Common myeloid progenitor, CD34-positive (primary cell): ENCODE data around the gene CD6.

Experiments used
- CTCF ChIA-PET: fragments of 350-600 bp; sonication (Branson Sonifier 250); formaldehyde crosslinking; loops from one replicate; lab custom pipeline; 2021; ENCODE audit warnings: antibody characterized with exemption; lab: Charles Lee
- POLR2A ChIA-PET: fragments of 350-600 bp; sonication (Branson Sonifier 250); formaldehyde crosslinking; loops from one replicate; lab custom pipeline; 2021; ENCODE audit warnings: antibody characterized with exemption; lab: Charles Lee
- DNase-seq, 3 donors: peaks; one replicate each; pipeline versions ENCODE4 v3.0.0 to v3.0.0-alpha.2; 2013
- H3K27ac ChIP-seq, 2 experiments: 1 replicate in 1 of 2; 2 replicates in 1 of 2; pipeline ENCODE4 v1.7.0; 2013; ENCODE audit warnings: inconsistent platforms in 2 of 2, low read length in 2 of 2, mild to moderate bottlenecking in 2 of 2, low read depth in 1 of 2, moderate library complexity in 1 of 2; ENCODE audit not compliant: severe bottlenecking in 2 of 2, insufficient read depth in 1 of 2, poor library complexity in 1 of 2
- H3K27me3 ChIP-seq, 5 experiments: replicated peaks in 2 of 5; 1 replicate in 3 of 5; 2 replicates in 2 of 5; pipeline versions ENCODE4 v1.6.1 to v1.7.0; 2013; ENCODE audit warnings: low read length in 4 of 5, mild to moderate bottlenecking in 2 of 5, moderate library complexity in 2 of 5, inconsistent platforms in 1 of 5; ENCODE audit not compliant: insufficient read depth in 5 of 5, control insufficient read depth in 4 of 5
- H3K36me3 ChIP-seq, 4 experiments: 1 replicate in 2 of 4; 2 replicates in 2 of 4; pipeline versions ENCODE4 v1.6.1 to v1.7.0; 2013; ENCODE audit warnings: low read length in 3 of 4, control low read depth in 1 of 4, mild to moderate bottlenecking in 1 of 4; ENCODE audit not compliant: control insufficient read depth in 4 of 4, insufficient read depth in 4 of 4
- H3K4me1 ChIP-seq, 4 experiments: 1 replicate in 3 of 4; 2 replicates in 1 of 4; pipeline versions ENCODE4 v1.6.1 to v1.7.1; 2013; ENCODE audit warnings: low read length in 3 of 4, mild to moderate bottlenecking in 3 of 4, control low read depth in 1 of 4, inconsistent platforms in 1 of 4, moderate library complexity in 1 of 4; ENCODE audit not compliant: control insufficient read depth in 4 of 4, insufficient read depth in 4 of 4; ENCODE audit errors: control extremely low read depth in 1 of 4
- H3K4me3 ChIP-seq, 7 experiments: 1 replicate in 4 of 7; 2 replicates in 3 of 7; pipeline versions ENCODE4 v1.5.1 to v1.7.0; 2013; ENCODE audit warnings: mild to moderate bottlenecking in 7 of 7, low read length in 6 of 7, moderate library complexity in 6 of 7, inconsistent platforms in 2 of 7, low read depth in 2 of 7, control low read depth in 1 of 7; ENCODE audit not compliant: insufficient read depth in 4 of 7, control insufficient read depth in 1 of 7; ENCODE audit errors: extremely low read depth in 1 of 7
- H3K9me3 ChIP-seq, 5 experiments: 1 replicate in 4 of 5; 2 replicates in 1 of 5; pipeline versions ENCODE4 v1.6.1 to v1.7.1; 2013; ENCODE audit warnings: low read length in 4 of 5, mild to moderate bottlenecking in 2 of 5, inconsistent platforms in 1 of 5, low read depth in 1 of 5, moderate library complexity in 1 of 5; ENCODE audit not compliant: control insufficient read depth in 4 of 5, insufficient read depth in 2 of 5; ENCODE audit errors: control extremely low read depth in 1 of 5
- WGBS: methylation state at CpG from one replicate; pipeline ENCODE4 v1.1.5; 2013; ENCODE audit not compliant: insufficient coverage; 5-methylcytosine and 5-hydroxymethylcytosine counted together

CD6 gene

DNA sequence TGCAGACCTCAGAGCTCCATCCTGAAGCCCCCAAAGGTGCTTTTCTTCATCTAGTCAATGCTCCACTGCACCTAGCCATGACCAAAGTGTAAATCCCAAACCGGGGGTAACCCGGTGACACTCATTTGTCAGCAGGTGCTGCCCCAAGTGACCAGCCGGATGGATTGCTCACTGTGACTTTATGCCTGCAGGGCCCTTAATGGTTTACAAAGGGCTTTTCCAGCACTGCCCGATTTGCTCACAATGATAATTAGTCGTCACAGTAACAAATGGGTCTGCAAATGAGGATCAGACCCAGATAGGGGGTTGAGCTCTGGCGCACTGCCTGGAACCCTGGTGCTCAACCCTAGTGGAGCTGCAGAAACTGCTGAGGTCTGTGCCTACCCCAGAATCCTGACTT, 85.1 kb downstream of the CD6 start:
- H3K4me3 ChIP-seq = no peak overlapping the region
- H3K27me3 ChIP-seq = no peaks in the 10 kb centered on the region
- DNase-seq = no peak
- H3K27ac ChIP-seq = no peak overlapping the region
- H3K9me3 ChIP-seq = no peaks in the 10 kb centered on the region
- H3K4me1 ChIP-seq = no peaks in the 10 kb centered on the region
- 96% methylated on average over 6 of the region's 6 CpGs for WGBS
- no peaks in the 10 kb centered on the region for H3K36me3 ChIP-seq
- CTCF ChIA-PET = no interaction called here
- POLR2A ChIA-PET = no interaction called here

- Histone ChIP-seq H3K4me1 (no peaks in the 10 kb centered on the region), H3K36me3 (no peaks in the 10 kb centered on the region), H3K27me3 (no peaks in the 10 kb centered on the region), H3K4me3 (no peak overlapping the region), H3K9me3 (no peaks in the 10 kb centered on the region), H3K27ac (no peak overlapping the region)
- POLR2A ChIA-PET = no interaction called here
- 76% methylated on average over 5 of the region's 7 CpGs for whole genome bisulfite sequencing
- DNase-seq = no peak
- CTCF ChIA-PET = no interaction called here
Measured at GRCh38 chr11:61056981-61057380, 85.5 kb downstream of the CD6 start.

- Histone ChIP-seq H3K4me3 (no peak overlapping the region), H3K36me3 (no peaks in the 10 kb centered on the region), H3K27ac (no peak overlapping the region), H3K9me3 (no peaks in the 10 kb centered on the region), H3K27me3 (peaks cover 0 to 2% (median 0%) of the 10 kb centered on the region in 5 experiments), H3K4me1 (no peaks in the 10 kb centered on the region)
- POLR2A ChIA-PET = interaction anchor here (0.6 kb wide), 1 partner anchor 11 kb away, joined by 3 read pairs; no protein-coding TSS in a partner anchor
- DNase-seq = no peak
- 93% methylated on average over 12 of the region's 12 CpGs for WGBS
- CTCF ChIA-PET = no interaction called here
Measured at GRCh38 chr11:61057615-61058014, 86.1 kb downstream of the CD6 start.

- POLR2A ChIA-PET = interaction anchor here (0.7 kb wide), 1 partner anchor 32 kb away, joined by 3 read pairs; no protein-coding TSS in a partner anchor
- 98% methylated on average over 9 of the region's 14 CpGs for WGBS
- CTCF ChIA-PET = no interaction called here
Measured at GRCh38 chr11:61058583-61059259, 87.2 kb downstream of the CD6 start.

GRCh38 chr11:61059260-61059752, 87.8 kb downstream of the CD6 start:
- POLR2A ChIA-PET = interaction anchor here (0.7 kb wide), 1 partner anchor 33 kb away, joined by 3 read pairs; no protein-coding TSS in a partner anchor
- Histone ChIP-seq H3K4me3 (no peak overlapping the region), H3K9me3 (no peaks in the 10 kb centered on the region), H3K36me3 (no peaks in the 10 kb centered on the region), H3K27me3 (peaks cover 0 to 3% (median 0%) of the 10 kb centered on the region in 5 experiments), H3K4me1 (no peaks in the 10 kb centered on the region), H3K27ac (no peak overlapping the region)
- 88% methylated on average over 8 of the region's 8 CpGs for WGBS
- CTCF ChIA-PET = no interaction called here
- DNase-seq = no peak

More at GRCh38 chr11:61058583-61059259, 87.2 kb downstream of the CD6 start:
- Histone ChIP-seq H3K27ac (no peak overlapping the region), H3K36me3 (no peaks in the 10 kb centered on the region), H3K4me3 (no peak overlapping the region), H3K9me3 (no peaks in the 10 kb centered on the region), H3K27me3 (peaks cover 0 to 3% (median 0%) of the 10 kb centered on the region in 5 experiments), H3K4me1 (no peaks in the 10 kb centered on the region)
- no peak for DNase-seq

GRCh38 chr11:61061081-61061826, 89.8 kb downstream of the CD6 start:
- CTCF ChIA-PET = interaction anchor here (0.8 kb wide), 1 partner anchor 17 kb away, joined by 3 read pairs; no protein-coding TSS in a partner anchor
- WGBS = 88% methylated on average over 9 of the region's 13 CpGs
- H3K4me1 ChIP-seq = no peaks in the 10 kb centered on the region
- H3K27me3 ChIP-seq = peaks cover 0 to 3% (median 0%) of the 10 kb centered on the region in 5 experiments
- no peaks in the 10 kb centered on the region for H3K36me3 ChIP-seq
- H3K9me3 ChIP-seq = no peaks in the 10 kb centered on the region
- POLR2A ChIA-PET = interaction anchor here (0.6 kb wide), 1 partner anchor 9 kb away, joined by 4 read pairs; no protein-coding TSS in a partner anchor
- no peak overlapping the region for H3K27ac ChIP-seq
- peak; percentile 38 to 57 (median 48) for DNase-seq
- H3K4me3 ChIP-seq = no peak overlapping the region
